GM21515 (cell line): Measurements from ENCODE around the gene TTC27.
"Not testable (repeated sequence)": the region's sequence is repeated elsewhere in the genome, so short reads cannot be mapped to it uniquely, and the experiment has no call there.

Source experiments
- ATAC-seq: cut with Tn5 transposase; IDR thresholded peaks from one replicate; pipeline ENCODE4 v1.9.1; 2021; ENCODE audit not compliant: unreplicated experiment

Gene TTC27

DNA sequence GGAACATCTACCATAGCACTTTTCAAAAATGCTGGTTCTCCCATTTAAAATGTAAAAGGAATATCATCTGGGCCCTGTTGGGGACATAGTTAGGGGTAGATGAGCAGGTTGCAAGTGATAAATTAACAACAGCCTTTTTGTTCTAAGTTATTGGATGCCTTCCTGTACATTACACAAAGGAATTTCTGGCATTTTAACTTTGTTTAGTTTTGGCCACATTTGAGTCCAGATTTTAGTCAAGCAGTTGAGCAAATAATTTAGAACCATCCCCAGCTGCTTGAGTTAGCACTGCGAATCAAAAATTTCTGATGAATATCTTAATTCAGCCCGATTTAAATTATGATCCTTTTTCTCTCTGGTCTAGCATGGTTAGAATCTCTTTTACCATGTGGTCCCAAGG lies 124.4 kb downstream of the TTC27 start:
- no peak for ATAC-seq

- ATAC-seq: no peak
Observed at GRCh38 chr2:32752952-32753351, 125.1 kb downstream of the TTC27 start.

DNA sequence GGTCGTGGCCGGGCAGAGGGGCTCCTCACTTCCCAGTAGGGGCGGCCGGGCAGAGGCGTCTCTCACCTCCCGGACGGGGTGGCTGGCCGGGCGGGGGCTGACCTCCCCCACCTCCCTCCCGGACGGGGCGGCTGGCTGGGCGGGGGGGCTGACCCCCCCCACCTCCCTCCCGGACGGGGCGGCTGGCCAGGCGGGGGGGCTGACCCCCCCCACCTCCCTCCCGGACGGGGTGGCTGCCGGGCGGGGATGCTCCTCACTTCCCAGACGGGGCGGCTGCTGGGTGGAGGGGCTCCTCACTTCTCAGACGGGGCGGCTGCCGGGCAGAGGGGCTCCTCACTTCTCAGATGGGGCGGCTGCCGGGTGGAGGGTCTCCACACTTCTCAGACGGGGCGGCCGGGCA lies 126.8 kb downstream of the TTC27 start:
- not testable (repeated sequence) for ATAC-seq

DNA sequence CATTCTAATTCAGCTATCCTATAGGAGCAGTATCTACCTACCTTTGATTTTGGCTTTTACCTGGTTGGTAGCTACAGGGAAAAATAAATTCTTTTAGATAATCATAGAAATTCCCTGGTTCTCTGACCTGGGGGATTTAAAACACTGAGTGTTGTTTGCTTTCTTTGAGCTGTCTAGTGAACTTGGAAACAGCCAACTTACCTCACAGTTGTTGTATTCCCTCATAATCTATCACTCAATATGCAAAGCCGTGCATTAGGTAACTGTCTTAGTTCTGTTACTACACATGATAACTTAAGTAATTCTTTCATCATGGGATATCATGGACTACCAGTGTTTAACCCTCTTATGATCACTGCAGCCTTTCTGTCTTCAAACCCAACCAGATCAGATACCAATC lies 127.8 kb downstream of the TTC27 start:
- no peak for ATAC-seq

- ATAC-seq: no peak
Observed at GRCh38 chr2:32756074-32756727, 128.4 kb downstream of the TTC27 start.

DNA sequence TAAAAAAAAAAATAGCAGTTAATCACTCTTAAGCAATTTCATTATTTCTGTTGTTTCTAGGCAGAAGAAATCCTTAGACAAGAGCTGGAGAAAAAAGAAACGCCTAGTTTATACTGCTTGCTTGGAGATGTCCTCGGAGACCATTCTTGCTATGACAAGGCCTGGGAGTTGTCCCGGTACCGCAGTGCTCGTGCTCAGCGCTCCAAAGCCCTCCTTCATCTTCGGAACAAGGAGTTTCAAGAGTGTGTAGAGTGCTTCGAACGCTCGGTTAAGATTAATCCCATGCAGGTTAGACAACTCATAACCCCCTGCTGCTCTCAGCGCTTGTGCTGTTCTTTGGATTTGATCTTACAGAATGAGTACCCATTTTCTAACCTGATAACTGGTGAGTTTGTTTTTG lies 130.4 kb downstream of the TTC27 start:
- no peak for ATAC-seq

DNA sequence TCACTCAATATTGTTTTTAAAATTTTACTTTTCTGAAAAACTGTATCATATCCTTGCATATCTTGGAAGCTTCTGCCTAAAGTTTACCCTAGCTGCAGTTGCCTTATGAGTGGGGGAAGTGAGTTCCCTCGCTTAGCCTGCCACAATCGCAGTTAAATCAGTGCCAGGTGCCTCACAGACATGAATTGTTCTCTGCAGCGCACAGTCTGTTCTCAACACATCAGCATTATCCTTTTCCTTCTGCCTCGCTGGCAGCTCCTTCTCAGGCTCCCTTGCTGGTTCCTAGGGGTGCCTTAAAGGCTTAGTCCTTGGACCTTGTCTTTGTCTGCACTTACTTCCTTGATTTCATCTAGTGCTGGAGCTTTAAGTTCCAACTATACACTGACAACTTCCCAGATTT lies 132.8 kb downstream of the TTC27 start:
- ATAC-seq: no peak

DNA sequence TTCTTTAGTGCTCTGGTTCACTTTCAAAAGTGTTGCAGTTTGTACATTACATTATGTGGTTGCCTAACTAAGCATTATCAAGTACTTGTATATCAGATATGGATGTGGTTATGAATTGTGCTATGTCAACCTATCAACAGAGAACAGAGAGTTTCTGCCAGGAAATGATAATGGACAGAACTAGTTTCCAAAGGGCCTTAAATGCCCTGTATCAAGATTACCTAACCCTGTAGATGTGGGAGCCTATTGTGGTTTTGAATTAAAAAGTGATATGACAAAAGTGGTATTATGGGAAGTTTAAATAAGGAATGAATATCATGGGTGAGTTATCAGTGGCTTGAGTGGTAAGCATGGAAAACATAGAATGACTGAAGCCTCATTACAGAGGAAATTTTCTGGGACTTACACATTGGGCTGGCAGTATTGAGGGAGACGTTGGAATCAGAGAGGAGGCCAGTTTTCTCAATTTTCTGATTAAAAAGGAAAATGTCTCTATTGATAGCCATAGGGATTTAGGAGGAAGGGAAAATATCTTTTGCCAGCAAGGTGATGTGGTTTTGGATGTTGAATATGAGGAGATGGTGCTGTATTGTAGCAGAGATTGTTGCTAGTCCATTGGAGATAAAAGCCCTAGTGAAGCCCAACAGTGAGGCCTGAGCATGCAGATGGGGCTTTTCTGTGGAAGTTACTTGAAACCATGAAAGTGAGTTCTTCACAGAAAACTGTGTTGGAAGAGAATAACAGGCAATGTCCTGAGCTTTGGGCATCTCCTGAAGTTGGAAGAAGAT lies 140.7 kb downstream of the TTC27 start:
- no peak for ATAC-seq

DNA sequence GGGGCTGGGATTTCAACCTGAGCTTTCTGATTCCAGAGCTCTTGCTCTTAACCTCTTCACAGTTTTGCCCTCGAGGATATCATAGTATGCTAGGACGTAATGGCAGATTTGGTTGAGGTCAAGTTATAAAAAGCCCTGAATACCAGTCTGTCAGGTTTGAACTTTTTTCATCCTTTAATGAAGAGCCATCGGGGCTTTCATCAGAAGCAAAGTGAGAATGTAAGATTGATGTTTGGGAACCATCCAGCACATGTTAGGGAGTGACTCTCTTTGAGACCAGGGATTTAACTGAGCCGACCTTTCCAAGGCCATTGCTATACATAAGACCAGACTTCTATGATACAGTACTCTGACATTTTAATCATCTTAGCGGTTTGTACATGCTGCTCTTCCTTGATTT lies 142.5 kb downstream of the TTC27 start:
- ATAC-seq: no peak

DNA sequence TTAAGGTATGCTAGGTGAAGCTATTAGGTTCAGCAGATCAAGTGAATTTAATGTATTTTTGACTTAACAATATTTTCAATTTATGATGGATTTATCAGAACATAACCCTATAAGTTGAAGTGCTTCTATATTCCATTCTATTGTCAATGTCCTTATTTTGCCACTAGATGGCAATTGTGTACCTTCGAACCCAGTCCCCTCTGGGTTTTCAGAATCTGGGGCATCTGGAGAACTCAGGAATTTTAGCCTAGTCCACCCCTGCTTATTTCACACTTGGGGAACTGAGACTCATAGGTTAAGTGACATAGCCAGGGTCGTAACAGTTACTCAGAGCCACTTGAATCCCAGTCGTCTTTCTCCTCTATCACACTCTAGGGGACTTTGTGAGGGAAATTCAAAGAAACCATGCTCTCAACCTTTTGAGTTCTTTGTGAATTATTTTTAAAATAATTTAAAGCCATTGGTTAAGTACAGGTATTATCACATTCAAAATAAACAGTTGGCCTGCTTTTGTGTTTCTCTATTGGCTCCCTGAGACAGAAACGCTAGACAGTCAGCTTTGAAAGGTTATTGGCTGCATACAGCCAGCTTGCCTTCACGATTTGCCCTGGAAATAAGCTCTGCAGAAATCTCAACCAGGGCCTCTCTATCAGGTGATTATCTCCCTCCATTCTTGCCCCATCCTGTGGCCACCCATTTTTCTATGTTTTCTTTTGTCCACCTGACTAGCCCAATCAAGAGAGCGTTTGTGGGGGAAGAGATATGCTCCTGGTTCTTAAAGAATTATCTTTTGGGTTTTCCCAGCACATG lies 145.0 kb downstream of the TTC27 start:
- no peak for ATAC-seq

DNA sequence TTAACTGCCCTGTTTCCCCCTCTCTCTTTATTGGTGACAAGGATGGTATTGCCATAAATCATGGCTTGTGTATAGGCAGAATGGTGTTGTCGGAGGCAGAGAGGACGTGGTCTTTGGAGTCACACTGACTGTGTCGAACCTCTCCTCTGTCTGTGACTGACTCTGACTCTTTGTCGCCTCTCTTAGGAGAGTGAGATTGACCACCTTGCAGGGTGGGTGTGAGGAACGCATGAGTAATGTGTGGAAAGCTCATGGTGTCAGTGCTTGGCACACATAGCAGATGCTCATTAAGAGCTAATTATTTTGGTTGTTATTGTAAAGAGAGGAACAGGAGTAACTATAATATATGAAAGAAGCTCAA lies 145.6 kb downstream of the TTC27 start:
- ATAC-seq: no peak

GRCh38 chr2:32775954-32776353 lies 148.1 kb downstream of the TTC27 start:
- no peak for ATAC-seq

DNA sequence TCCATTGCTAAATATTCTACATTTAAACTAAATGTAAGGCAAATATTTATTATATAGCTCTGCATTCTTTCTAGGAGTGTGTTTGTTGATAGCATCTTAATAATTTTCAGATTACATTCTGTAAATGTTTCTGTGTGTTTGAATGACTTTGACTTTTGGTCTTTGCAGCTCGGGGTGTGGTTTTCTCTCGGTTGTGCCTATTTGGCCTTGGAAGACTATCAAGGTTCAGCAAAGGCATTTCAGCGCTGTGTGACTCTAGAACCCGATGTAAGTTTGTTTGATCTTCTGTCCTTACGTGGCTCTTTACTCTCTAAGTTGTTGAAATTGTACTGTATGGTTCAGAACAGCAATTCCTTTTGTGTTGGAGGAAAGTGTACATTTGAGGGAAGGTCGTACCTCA lies 149.9 kb downstream of the TTC27 start:
- no peak for ATAC-seq

- no peak for ATAC-seq
Observed at GRCh38 chr2:32780961-32781360, 153.1 kb downstream of the TTC27 start.

GRCh38 chr2:32783469-32783868 lies 155.6 kb downstream of the TTC27 start:
- no peak for ATAC-seq

- ATAC-seq: no peak
Observed at GRCh38 chr2:32783933-32784332, 156.1 kb downstream of the TTC27 start.

DNA sequence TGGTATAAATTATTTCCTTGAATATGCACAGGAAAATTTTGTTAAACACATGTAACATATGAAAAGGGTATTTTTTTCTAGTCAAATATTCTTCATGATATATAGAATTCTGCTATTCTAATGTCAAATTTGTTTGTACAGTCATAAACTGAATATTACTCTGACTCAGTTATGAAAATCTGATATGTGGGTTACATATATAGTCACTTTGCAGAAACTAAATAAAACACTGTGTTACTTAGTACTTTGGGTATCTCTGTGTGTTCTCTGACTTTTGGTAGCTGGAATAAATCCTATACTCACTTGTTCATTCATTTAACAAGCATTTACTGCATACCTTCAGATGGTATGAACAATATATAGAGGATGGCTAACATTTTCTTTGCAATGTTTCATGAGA lies 159.4 kb downstream of the TTC27 start:
- ATAC-seq: no peak

- ATAC-seq: no peak
Observed at GRCh38 chr2:32788114-32788513, 160.3 kb downstream of the TTC27 start.

GRCh38 chr2:32792416-32792815 lies 164.6 kb downstream of the TTC27 start:
- no peak for ATAC-seq

DNA sequence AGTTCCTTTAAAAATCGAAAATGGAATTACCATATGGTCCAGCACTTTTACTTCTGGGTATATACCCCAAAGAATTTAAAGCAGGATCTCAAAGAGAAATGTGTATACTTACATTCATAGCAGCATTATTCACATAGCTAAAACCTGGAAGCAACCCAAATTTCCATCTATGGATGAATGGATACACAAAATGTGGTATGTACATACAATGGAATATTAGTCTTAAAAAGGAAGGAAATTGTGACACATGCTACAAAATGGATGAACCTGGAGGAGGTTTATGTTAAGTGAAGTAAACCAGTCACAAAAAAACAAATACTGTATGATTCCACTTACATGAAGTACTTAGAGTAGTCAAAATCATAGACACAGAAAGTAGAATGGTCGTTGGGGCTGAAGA lies 171.0 kb downstream of the TTC27 start:
- no peak for ATAC-seq

DNA sequence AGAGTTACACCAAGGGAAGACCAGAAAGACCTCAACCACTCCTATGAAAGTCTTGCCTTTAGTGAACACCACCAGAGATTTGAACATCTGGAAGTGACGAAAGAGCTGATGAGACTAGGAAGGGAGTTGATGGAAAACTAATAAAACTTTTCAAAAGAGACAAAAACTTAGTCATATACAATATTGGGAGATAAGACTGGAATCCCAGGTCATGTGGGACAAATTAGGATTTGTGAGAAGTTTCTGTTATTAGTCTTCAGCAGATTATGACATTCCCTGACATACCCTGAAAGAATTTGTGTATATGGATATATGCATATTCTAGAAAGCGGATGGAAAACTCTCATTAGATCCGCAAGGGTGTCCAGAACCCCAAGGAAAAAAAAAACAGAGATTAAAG lies 173.9 kb downstream of the TTC27 start:
- no peak for ATAC-seq

- ATAC-seq: no peak
Observed at GRCh38 chr2:32802877-32803276, 175.0 kb downstream of the TTC27 start.
